Left kidney (tissue), 2 donors: ENCODE data around the gene PPT2. TPM values are rescaled to one million over a fixed set of nuclear protein-coding genes. Genes with fewer than 3 reads are reported as not detected.
"Not testable (repeated sequence)": the region's sequence is repeated elsewhere in the genome, so short reads cannot be mapped to it uniquely, and the experiment has no call there.

Experiments used
- DNase-seq: peaks from one replicate; pipeline ENCODE4 v3.0.0-alpha.2; 2013
- polyA plus RNA-seq: library from polyadenylated mRNA; unstranded; fragments of 120-200 nt; gene quantifications from one replicate; pipeline ENCODE4 v1.2.1, GENCODE V29; 2013; ENCODE audit not compliant: insufficient read length

Gene PPT2
- polyA plus RNA-seq, 1 donor = 40.9 TPM

- peak; percentile 97 for DNase-seq
Observed at GRCh38 chr6:32175711-32176475, 22.0 kb downstream of the PPT2 start, which contains the start of gene AGPAT1. TSS of gene AGPAT1 (minus strand) at chr6:32176084. CDS start at chr6:32171496, 4,588 bp downstream.

- no peak for DNase-seq
Observed at GRCh38 chr6:32176476-32177182, 22.7 kb downstream of the PPT2 start.

- no peak for DNase-seq
Observed at GRCh38 chr6:32177183-32177787, 23.3 kb downstream of the PPT2 start.

- peak; percentile 100 for DNase-seq
Observed at GRCh38 chr6:32177788-32178546, 24.0 kb downstream of the PPT2 start, which contains the start of gene RNF5. TSS of gene RNF5 (plus strand) at chr6:32178405. CDS start at chr6:32178512, 107 bp downstream.

GRCh38 chr6:32178547-32179440 is 24.9 kb downstream of the PPT2 start:
- no peak for DNase-seq

GRCh38 chr6:32179766-32180405 is 25.9 kb downstream of the PPT2 start:
- no peak for DNase-seq

- no peak for DNase-seq
Observed at GRCh38 chr6:32181148-32181702, 27.3 kb downstream of the PPT2 start.

GRCh38 chr6:32181915-32182529 is 28.1 kb downstream of the PPT2 start:
- DNase-seq = no peak

GRCh38 chr6:32182555-32182981 is 28.6 kb downstream of the PPT2 start:
- no peak for DNase-seq

- no peak for DNase-seq
Observed at GRCh38 chr6:32183030-32183429, 29.1 kb downstream of the PPT2 start.

GRCh38 chr6:32183483-32184083 is 29.6 kb downstream of the PPT2 start:
- no peak for DNase-seq

GRCh38 chr6:32184084-32184640 is 30.2 kb downstream of the PPT2 start, which contains the start of gene AGER:
TSS of gene AGER (minus strand) at chr6:32184253. CDS start at chr6:32184222, 31 bp downstream.
- no peak for DNase-seq

- DNase-seq = not testable (repeated sequence)
Observed at GRCh38 chr6:32185681-32186131, 31.8 kb downstream of the PPT2 start.

GRCh38 chr6:32186151-32186840 is 32.4 kb downstream of the PPT2 start:
- not testable (repeated sequence) for DNase-seq

- no peak for DNase-seq
Observed at GRCh38 chr6:32187009-32187709, 33.2 kb downstream of the PPT2 start.

- DNase-seq = not testable (repeated sequence)
Observed at GRCh38 chr6:32187725-32188380, 33.9 kb downstream of the PPT2 start.
